K562 (cell line): ENCODE measurements around the gene KRT6C. TPM values are rescaled to one million over a fixed set of nuclear protein-coding genes. Genes with fewer than 3 reads are reported as not detected.

Experiments
- ATAC-seq: fragments of 200-7000 bp; cut with Tn5 transposase; 3 replicates; pipeline ENCODE4 v1.9.1; 2020; ENCODE audit warnings: moderate library complexity
- BruUV-seq: library from RNA; stranded (reverse); fragments of 400-500 nt; replicated peaks from 2 replicates; lab custom pipeline; 2021; lab: Mats Ljungman, UMichigan
- CTCF ChIA-PET: fragments of 300-600 bp; formaldehyde crosslinking; extraction: SDS; loops from one replicate; lab custom pipeline; 2021; ENCODE audit warnings: low intra/inter-chr PET ratio; lab: Yijun Ruan, JAX
- POLR2A ChIA-PET: fragments of 300-600, 350-650 bp; sonication (Branson Sonifier 250); formaldehyde crosslinking; extraction: SDS; loops from one replicate; lab custom pipeline; 2021; ENCODE audit warnings: antibody characterized with exemption, inconsistent platforms; lab: Yijun Ruan, JAX
- DNase-seq, 4 experiments: peaks; one replicate each; pipeline versions ENCODE4 v3.0.0 to v3.0.0-alpha.2; 2011 to 2018; ENCODE audit warnings: low spot score in 3 of 4, mixed read lengths in 3 of 4; ENCODE audit errors: extremely low read depth in 1 of 4
- FAIRE-seq: peaks from 2 replicates; lab custom pipeline; 2011; peaks lifted over from hg19 to GRCh38; lab: Jason Lieb, UNC
- H2AFZ ChIP-seq: 2 replicates; pipeline ENCODE4 v1.6.0; 2011; ENCODE audit warnings: low read depth, low read length, control low read depth, inconsistent platforms
- H3K27ac ChIP-seq: fragments of 200-600 bp; 3 replicates; pipeline ENCODE4 v1.8.0; 2011; ENCODE audit warnings: low read depth, mild to moderate bottlenecking, control low read depth, inconsistent platforms, low read length, moderate library complexity, mixed read lengths; ENCODE audit errors: extremely low read depth
- H3K27me3 ChIP-seq, 2 experiments: fragments of 300-600 bp in 1 of 2; 2 replicates in 1 of 2; 3 replicates in 1 of 2; pipeline versions ENCODE4 v1.6.0 to v1.8.0; 2011; ENCODE audit warnings: inconsistent platforms in 2 of 2, low read length in 2 of 2, mild to moderate bottlenecking in 1 of 2, mixed read lengths in 1 of 2, moderate library complexity in 1 of 2; ENCODE audit not compliant: control insufficient read depth in 2 of 2, insufficient read depth in 2 of 2
- H3K36me3 ChIP-seq: fragments of 300-600 bp; 3 replicates; pipeline ENCODE4 v1.8.0; 2011; ENCODE audit warnings: mild to moderate bottlenecking, low read length, inconsistent platforms; ENCODE audit not compliant: control insufficient read depth, insufficient read depth
- H3K4me1 ChIP-seq, 2 experiments: fragments of 200-600 bp in 1 of 2; replicated peaks in 1 of 2; 2 replicates in 1 of 2; 3 replicates in 1 of 2; pipeline versions ENCODE4 v1.5.1 to v1.8.0; 2011; ENCODE audit warnings: inconsistent platforms in 2 of 2, low read length in 2 of 2, mild to moderate bottlenecking in 1 of 2, mixed read lengths in 1 of 2, moderate library complexity in 1 of 2; ENCODE audit not compliant: control insufficient read depth in 2 of 2, insufficient read depth in 2 of 2
- H3K4me2 ChIP-seq: 2 replicates; pipeline ENCODE4 v1.6.1; 2011; ENCODE audit warnings: low read length, control low read depth, inconsistent platforms, mixed read lengths; ENCODE audit not compliant: insufficient read depth
- H3K4me3 ChIP-seq: fragments of 200-600 bp; sonication (generic), shearing (Covaris generic); 2 replicates; pipeline ENCODE4 v1.5.1; 2016; ENCODE audit warnings: control low read depth, inconsistent platforms
- H3K79me2 ChIP-seq: fragments of 200-600 bp; 3 replicates; pipeline ENCODE4 v1.8.0; 2011; ENCODE audit warnings: low read length, inconsistent platforms; ENCODE audit not compliant: control insufficient read depth, insufficient read depth
- H3K9ac ChIP-seq, 2 experiments: 2 replicates each; pipeline versions ENCODE4 v1.6.0 to v1.6.1; 2011; ENCODE audit warnings: low read depth in 2 of 2, low read length in 2 of 2, control low read depth in 1 of 2, inconsistent platforms in 1 of 2, mild to moderate bottlenecking in 1 of 2, mixed read lengths in 1 of 2; ENCODE audit not compliant: insufficient read depth in 1 of 2
- H3K9me1 ChIP-seq: one replicate; pipeline ENCODE4 v1.6.0; 2011; ENCODE audit warnings: inconsistent platforms, mild to moderate bottlenecking, low read length, moderate library complexity; ENCODE audit not compliant: control insufficient read depth, insufficient read depth
- H3K9me3 ChIP-seq: replicated peaks from 2 replicates; pipeline ENCODE4 v1.5.1; 2011; ENCODE audit warnings: low read depth, low read length, inconsistent platforms; ENCODE audit not compliant: control insufficient read depth, insufficient read depth
- H4K20me1 ChIP-seq: replicated peaks from 2 replicates; pipeline ENCODE4 v1.6.1; 2011; ENCODE audit warnings: low read length, inconsistent platforms, mixed read lengths; ENCODE audit not compliant: control insufficient read depth, insufficient read depth
- BCL6 ChIP-seq: fragments of 250-450 bp; sonication (Bioruptor Pico); IDR thresholded peaks from 2 replicates; pipeline ENCODE4 v1.4.0; 2020
- HDAC2 ChIP-seq: fragments of 450-650 bp; IDR thresholded peaks from 2 replicates; pipeline ENCODE4 v1.6.1; 2016; ENCODE audit warnings: mild to moderate bottlenecking
- HNRNPLL ChIP-seq: fragments of 200-400 bp; formaldehyde crosslinking; IDR thresholded peaks from 2 replicates; pipeline ENCODE4 v1.6.1; 2017; ENCODE audit warnings: low read length, low read depth, mild to moderate bottlenecking; ENCODE audit not compliant: poor library complexity, severe bottlenecking
- MEIS2 ChIP-seq: fragments of 450-650 bp; IDR thresholded peaks from 2 replicates; pipeline ENCODE4 v1.6.1; 2014; ENCODE audit warnings: mild to moderate bottlenecking; ENCODE audit not compliant: partially characterized antibody
- MTA2 ChIP-seq: fragments of 450-650 bp; IDR thresholded peaks from 2 replicates; pipeline ENCODE4 v1.6.1; 2016; ENCODE audit warnings: low read depth
- NR4A1 ChIP-seq, 2 experiments: fragments of 250-450 bp in 1 of 2; fragments of 450-650 bp in 1 of 2; sonication (Bioruptor Pico) in 1 of 2; IDR thresholded peaks; 2 replicates each; pipeline versions ENCODE4 v1.4.0 to v1.6.1; 2016 to 2020; ENCODE audit warnings: mild to moderate bottlenecking in 2 of 2, missing compliant biosample characterization in 1 of 2, missing genetic modification characterization in 1 of 2, moderate library complexity in 1 of 2
- SIN3B ChIP-seq: fragments of 450-650 bp; IDR thresholded peaks from 2 replicates; pipeline ENCODE4 v1.6.1; 2017; ENCODE audit warnings: low read depth, mild to moderate bottlenecking, moderate library complexity
- TRIM28 ChIP-seq: fragments of 450-650 bp; IDR thresholded peaks from 2 replicates; pipeline ENCODE4 v1.6.1; 2017
- ZNF174 ChIP-seq: fragments of 250-450 bp; sonication (Bioruptor Pico); IDR thresholded peaks from 2 replicates; pipeline ENCODE4 v1.4.0; 2020; ENCODE audit warnings: mild to moderate bottlenecking
- ZNF507 ChIP-seq: conservative IDR thresholded peaks from 2 replicates; pipeline ENCODE4 v1.6.1; 2017; ENCODE audit warnings: missing genetic modification characterization, missing compliant biosample characterization
- ZNF668 ChIP-seq: fragments of 250-450 bp; sonication (Bioruptor Pico); IDR thresholded peaks from 2 replicates; pipeline ENCODE4 v1.8.0; 2022; ENCODE audit warnings: mild to moderate bottlenecking, inconsistent platforms
- WGBS: fragments of 100-300 bp; shearing (Covaris generic); methylation state at CpG from one replicate; pipeline ENCODE4 v1.1.6; 2016; ENCODE audit warnings: low coverage, mixed read lengths; ENCODE audit not compliant: insufficient coverage; ENCODE audit errors: missing lambda C conversion rate; 5-methylcytosine and 5-hydroxymethylcytosine counted together
- in situ Hi-C: fragments of 300-500 bp; cut with MboI; formaldehyde crosslinking; loops from 4 replicates; pipeline ENCODE4 v1.15.0; 2018; ENCODE audit warnings: inconsistent platforms, mixed read lengths
- intact Hi-C: fragments of 100-400 bp; cut with micrococcal nuclease; formaldehyde crosslinking; loops from 2 replicates; pipeline ENCODE4 v1.14.2; 2022
- polyA plus RNA-seq, 8 experiments: library from polyadenylated mRNA; depleted of rRNA in 4 of 8; stranded (reverse) in 5 of 8; unstranded in 3 of 8; fragments of >200 nt; fragmentation: Nextera tagmentation in 2 of 8; fragmentation: Illumina TruSeq in 1 of 8; extraction: Ambion mirVana in 2 of 8; extraction: Trizol in 1 of 8; gene quantifications; 2 replicates each; pipeline versions ENCODE4 v1.2.1 to v1.2.3, GENCODE V29; 2011 to 2014; ENCODE audit warnings: inconsistent platforms in 1 of 8, missing spikeins in 1 of 8
- total RNA-seq, 7 experiments: library from RNA; depleted of rRNA in 6 of 7; stranded (reverse); fragments of >200 nt in 6 of 7; fragmentation: Illumina TruSeq in 2 of 7; extraction: Trizol in 2 of 7; gene quantifications; 2 replicates each; pipeline versions ENCODE4 v1.2.1 to v1.2.3, GENCODE V29; 2011 to 2021; ENCODE audit warnings: low replicate concordance in 1 of 7
- TF ChIP-seq, protein P1 (sequence below): sonication (generic); formaldehyde crosslinking; IDR thresholded peaks from 2 replicates; pipeline ENCODE4 v1.8.0; 2023; ENCODE audit warnings: missing genetic modification reagents, mild to moderate bottlenecking, borderline replicate concordance
- TF ChIP-seq, protein P2 (sequence below): fragments of 250-450 bp; sonication (Bioruptor Pico); IDR thresholded peaks from 2 replicates; pipeline ENCODE4 v1.8.0; 2021; ENCODE audit warnings: moderate library complexity, mild to moderate bottlenecking, inconsistent platforms

Gene KRT6C
- total and polyA plus RNA-seq, 9 of the 15 experiments (the other 6 are each of a cell fraction or from before 2014, with no cell fraction given), result not detected

DNA sequence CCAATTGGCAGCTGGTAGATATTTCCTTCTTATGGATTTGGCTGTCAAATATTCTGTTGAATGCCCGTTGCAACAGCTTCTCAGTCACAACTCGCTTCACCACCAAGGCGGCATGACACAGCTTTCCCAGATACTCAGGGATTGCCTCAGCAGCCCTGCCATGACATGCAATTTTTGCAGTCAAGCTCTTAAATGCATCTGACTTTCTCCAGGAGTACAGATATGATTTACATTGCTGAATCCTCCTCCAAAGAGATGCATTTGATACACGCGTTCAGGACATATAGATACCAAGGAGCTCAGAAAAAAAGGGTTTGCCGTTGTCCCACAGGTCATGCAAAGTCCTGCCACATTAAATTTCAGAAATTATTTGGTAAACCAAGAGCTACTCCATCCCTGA, 40.1 kb upstream of the KRT6C start (continued):
- TF ChIP-seq, protein P1, sequence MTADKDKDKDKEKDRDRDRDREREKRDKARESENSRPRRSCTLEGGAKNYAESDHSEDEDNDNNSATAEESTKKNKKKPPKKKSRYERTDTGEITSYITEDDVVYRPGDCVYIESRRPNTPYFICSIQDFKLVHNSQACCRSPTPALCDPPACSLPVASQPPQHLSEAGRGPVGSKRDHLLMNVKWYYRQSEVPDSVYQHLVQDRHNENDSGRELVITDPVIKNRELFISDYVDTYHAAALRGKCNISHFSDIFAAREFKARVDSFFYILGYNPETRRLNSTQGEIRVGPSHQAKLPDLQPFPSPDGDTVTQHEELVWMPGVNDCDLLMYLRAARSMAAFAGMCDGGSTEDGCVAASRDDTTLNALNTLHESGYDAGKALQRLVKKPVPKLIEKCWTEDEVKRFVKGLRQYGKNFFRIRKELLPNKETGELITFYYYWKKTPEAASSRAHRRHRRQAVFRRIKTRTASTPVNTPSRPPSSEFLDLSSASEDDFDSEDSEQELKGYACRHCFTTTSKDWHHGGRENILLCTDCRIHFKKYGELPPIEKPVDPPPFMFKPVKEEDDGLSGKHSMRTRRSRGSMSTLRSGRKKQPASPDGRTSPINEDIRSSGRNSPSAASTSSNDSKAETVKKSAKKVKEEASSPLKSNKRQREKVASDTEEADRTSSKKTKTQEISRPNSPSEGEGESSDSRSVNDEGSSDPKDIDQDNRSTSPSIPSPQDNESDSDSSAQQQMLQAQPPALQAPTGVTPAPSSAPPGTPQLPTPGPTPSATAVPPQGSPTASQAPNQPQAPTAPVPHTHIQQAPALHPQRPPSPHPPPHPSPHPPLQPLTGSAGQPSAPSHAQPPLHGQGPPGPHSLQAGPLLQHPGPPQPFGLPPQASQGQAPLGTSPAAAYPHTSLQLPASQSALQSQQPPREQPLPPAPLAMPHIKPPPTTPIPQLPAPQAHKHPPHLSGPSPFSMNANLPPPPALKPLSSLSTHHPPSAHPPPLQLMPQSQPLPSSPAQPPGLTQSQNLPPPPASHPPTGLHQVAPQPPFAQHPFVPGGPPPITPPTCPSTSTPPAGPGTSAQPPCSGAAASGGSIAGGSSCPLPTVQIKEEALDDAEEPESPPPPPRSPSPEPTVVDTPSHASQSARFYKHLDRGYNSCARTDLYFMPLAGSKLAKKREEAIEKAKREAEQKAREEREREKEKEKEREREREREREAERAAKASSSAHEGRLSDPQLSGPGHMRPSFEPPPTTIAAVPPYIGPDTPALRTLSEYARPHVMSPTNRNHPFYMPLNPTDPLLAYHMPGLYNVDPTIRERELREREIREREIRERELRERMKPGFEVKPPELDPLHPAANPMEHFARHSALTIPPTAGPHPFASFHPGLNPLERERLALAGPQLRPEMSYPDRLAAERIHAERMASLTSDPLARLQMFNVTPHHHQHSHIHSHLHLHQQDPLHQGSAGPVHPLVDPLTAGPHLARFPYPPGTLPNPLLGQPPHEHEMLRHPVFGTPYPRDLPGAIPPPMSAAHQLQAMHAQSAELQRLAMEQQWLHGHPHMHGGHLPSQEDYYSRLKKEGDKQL (CRISPR knock-in tag), result no peak
- TF ChIP-seq, all 486 proteins: peak for 11

DNA sequence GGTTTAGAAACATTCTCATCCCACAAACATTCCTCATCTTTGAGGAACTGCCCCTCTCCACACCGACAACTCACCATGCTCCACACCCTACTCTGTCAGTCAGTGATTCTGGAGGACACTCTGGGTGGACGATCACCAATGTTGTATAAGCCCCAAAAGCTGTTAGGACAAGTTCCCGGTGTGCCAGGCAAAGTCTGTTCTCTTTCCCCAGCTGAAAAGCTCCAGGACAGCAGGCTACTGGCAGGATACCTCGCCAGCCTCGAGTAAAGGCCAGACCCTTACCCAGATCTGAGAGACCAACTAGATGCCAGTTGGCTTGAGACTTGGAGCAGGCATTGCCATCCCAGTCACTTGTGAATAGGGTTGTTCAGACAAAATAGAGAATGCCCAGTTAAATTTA, 34.6 kb upstream of the KRT6C start:
- Histone ChIP-seq H3K27ac (no peak overlapping the region), H3K4me1 (no peaks in the 10 kb centered on the region), H3K9ac (no peak overlapping the region), H3K36me3 (no peaks in the 10 kb centered on the region), H3K27me3 (no peaks in the 10 kb centered on the region; a peak in 1 of 5 replicates), H3K79me2 (no peaks in the 10 kb centered on the region), H3K9me1 (no peaks in the 10 kb centered on the region), H3K9me3 (no peaks in the 10 kb centered on the region), H3K4me2 (no peak overlapping the region), H3K4me3 (no peak overlapping the region), H4K20me1 (no peaks in the 10 kb centered on the region), H2AFZ (no peak overlapping the region)
- no peak for FAIRE-seq
- ATAC-seq, result no peak
- in situ Hi-C loops, result no loop called here
- ChIA-PET CTCF (no interaction called here), POLR2A (interaction anchor here (0.7 kb wide), 1 partner anchor 190 kb away, joined by 3 read pairs; no protein-coding TSS in a partner anchor)
- intact Hi-C loops, result no loop called here
- 0% methylated on average over 5 of the region's 5 CpGs for WGBS
- no TSS peak for BruUV-seq
- TF ChIP-seq BCL6 (CRISPR knock-in tag) (no peak), ZNF174 (no peak), ZNF668 (CRISPR knock-in tag) (no peak), MTA2 (no peak), HDAC2 (no peak), NR4A1 (CRISPR knock-in tag; IDR thresholded peaks at IDR 0.05) (no peak), NR4A1 (tag; IDR thresholded peaks at IDR 0.05) (no peak), HNRNPLL (no peak), TRIM28 (no peak), MEIS2 (no peak), SIN3B (no peak), ZNF507 (tag) (no peak)
- TF ChIP-seq, protein P2, sequence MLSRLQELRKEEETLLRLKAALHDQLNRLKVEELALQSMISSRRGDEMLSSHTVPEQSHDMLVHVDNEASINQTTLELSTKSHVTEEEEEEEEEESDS, result no peak
- no peak for DNase-seq
